ENCODE measurements around the gene STT3A. TPM values are rescaled to one million over a fixed set of nuclear protein-coding genes. Genes with fewer than 3 reads are reported as not detected.

Gene STT3A
- total RNA-seq, 1 donor from 2014 or later = 187 TPM

- peaks cover 2% of the 10 kb centered on the region for H3K36me3 ChIP-seq (ENCODE audit: control insufficient read depth, insufficient read depth, low read length)
- TF ChIP-seq CTCF (IDR thresholded peaks at IDR 0.05; ENCODE audit: insufficient read depth, low read length, poor library complexity, severe bottlenecking) = no peak
- DNase-seq (ENCODE audit: low read depth) = no peak
- H3K4me3 ChIP-seq (ENCODE audit: low read depth, low read length) = no peak overlapping the region
- no peaks in the 10 kb centered on the region for H3K27me3 ChIP-seq (ENCODE audit: control insufficient read depth, insufficient read depth, low read length)
Measured at GRCh38 chr11:125605417-125605816, 12.8 kb downstream of the STT3A start.

DNA sequence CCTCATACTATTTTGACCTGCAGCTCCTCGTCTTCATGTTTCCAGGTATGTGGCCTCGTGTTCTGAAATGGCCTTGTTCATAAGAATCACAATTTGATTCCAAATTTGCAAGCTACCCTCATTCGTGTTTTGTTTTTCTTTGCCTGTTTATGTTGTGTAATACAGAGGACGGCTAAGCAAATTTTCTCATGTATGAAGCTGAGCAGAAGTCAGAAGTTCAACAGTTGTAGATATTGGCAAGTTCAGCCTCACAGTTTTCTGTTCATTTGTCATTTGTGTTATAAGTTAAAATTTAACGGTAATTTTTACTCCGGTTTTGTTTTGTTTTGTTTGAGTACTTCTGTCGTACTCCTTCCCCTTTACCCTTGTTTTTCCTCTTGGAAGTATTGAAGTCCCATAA is 16.9 kb downstream of the STT3A start:
- H3K27me3 ChIP-seq (ENCODE audit: control insufficient read depth, insufficient read depth, low read length) = no peaks in the 10 kb centered on the region
- no peak overlapping the region for H3K4me3 ChIP-seq (ENCODE audit: low read depth, low read length)
- TF ChIP-seq CTCF (IDR thresholded peaks at IDR 0.05; ENCODE audit: insufficient read depth, low read length, poor library complexity, severe bottlenecking) = no peak
- H3K36me3 ChIP-seq (ENCODE audit: control insufficient read depth, insufficient read depth, low read length) = peaks cover 2% of the 10 kb centered on the region
- DNase-seq (ENCODE audit: low read depth) = no peak

DNA sequence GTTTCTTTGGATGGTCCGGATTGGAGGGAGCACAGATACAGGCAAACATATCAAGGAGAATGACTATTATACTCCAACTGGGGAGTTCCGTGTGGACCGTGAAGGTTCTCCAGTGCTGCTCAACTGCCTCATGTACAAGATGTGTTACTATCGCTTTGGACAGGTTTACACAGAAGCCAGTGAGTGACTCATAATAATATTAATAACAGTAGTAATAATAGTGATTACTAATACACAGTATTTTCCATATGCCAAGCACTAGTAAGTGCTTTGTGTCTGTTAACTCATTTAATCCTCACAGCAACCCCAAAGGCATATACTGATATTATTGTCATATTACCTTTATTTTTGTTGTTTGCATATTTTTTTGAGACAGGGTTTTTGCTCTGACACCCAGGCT is 25.7 kb downstream of the STT3A start:
- Histone ChIP-seq H3K27me3 (ENCODE audit: control insufficient read depth, insufficient read depth, low read length) (no peaks in the 10 kb centered on the region), H3K4me3 (ENCODE audit: low read depth, low read length) (no peak overlapping the region), H3K36me3 (ENCODE audit: control insufficient read depth, insufficient read depth, low read length) (no peaks in the 10 kb centered on the region)
- no peak for TF ChIP-seq CTCF (IDR thresholded peaks at IDR 0.05; ENCODE audit: insufficient read depth, low read length, poor library complexity, severe bottlenecking)
- DNase-seq (ENCODE audit: low read depth) = no peak

DNA sequence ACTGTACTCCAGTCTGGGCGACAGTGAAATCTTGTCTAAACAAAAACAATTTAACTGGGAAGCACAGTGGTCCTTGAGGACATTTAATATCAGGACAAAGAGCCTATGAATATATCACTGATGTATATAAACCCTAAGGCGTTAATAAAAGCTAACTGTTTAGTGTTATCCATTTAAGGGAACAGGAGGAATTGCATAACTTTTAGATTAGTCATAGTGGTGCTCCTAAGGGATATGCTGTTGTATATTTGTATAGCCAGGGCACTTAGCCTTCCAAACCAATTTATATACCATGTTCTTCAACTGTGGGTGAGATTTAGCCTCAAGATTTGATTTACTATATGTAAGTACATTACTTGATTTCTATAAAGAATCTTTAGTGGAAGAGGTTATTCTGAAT is 29.3 kb downstream of the STT3A start:
- no peak overlapping the region for H3K4me3 ChIP-seq (ENCODE audit: low read depth, low read length)
- no peak for DNase-seq (ENCODE audit: low read depth)
- no peaks in the 10 kb centered on the region for H3K36me3 ChIP-seq (ENCODE audit: control insufficient read depth, insufficient read depth, low read length)
- no peak for TF ChIP-seq CTCF (IDR thresholded peaks at IDR 0.05; ENCODE audit: insufficient read depth, low read length, poor library complexity, severe bottlenecking)
- no peaks in the 10 kb centered on the region for H3K27me3 ChIP-seq (ENCODE audit: control insufficient read depth, insufficient read depth, low read length)

- Histone ChIP-seq H3K27me3 (ENCODE audit: control insufficient read depth, insufficient read depth, low read length) (no peaks in the 10 kb centered on the region), H3K36me3 (ENCODE audit: control insufficient read depth, insufficient read depth, low read length) (no peaks in the 10 kb centered on the region), H3K4me3 (ENCODE audit: low read depth, low read length) (no peak overlapping the region)
- no peak for DNase-seq (ENCODE audit: low read depth)
- TF ChIP-seq CTCF (IDR thresholded peaks at IDR 0.05; ENCODE audit: insufficient read depth, low read length, poor library complexity, severe bottlenecking) = no peak
Measured at GRCh38 chr11:125623064-125623463, 30.4 kb downstream of the STT3A start.

DNA sequence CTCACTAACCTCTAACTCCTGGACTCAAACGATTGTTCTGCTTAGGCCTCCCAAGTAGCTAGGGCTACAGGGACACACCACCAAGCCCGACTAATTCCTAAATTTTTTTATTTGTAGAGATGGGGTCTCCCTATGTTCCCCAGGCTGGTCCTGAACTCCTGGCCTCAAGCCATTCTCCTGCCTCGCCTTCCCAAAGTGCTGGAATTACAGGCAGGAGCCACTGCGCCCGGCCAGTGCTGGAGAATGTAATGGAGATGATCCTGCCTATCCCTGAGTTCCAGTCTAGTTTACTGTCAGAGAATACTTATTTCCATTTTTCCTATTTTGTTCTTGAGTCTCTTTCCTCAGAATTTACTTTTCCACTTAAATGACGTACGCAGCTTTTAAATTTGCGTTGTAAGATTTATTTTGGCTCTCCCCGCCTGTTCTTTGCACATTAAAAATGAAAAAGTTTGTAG is 32.1 kb downstream of the STT3A start, which contains the start of gene CHEK1:
Gene CHEK1, plus strand, starts transcription at position 408 of the 458 bp plus-strand sequence. CDS start 1,606 bp downstream, outside the sequence.
- no peaks in the 10 kb centered on the region for H3K27me3 ChIP-seq (ENCODE audit: control insufficient read depth, insufficient read depth, low read length)
- TF ChIP-seq CTCF (IDR thresholded peaks at IDR 0.05; ENCODE audit: insufficient read depth, low read length, poor library complexity, severe bottlenecking) = no peak
- H3K36me3 ChIP-seq (ENCODE audit: control insufficient read depth, insufficient read depth, low read length) = no peaks in the 10 kb centered on the region
- DNase-seq (ENCODE audit: low read depth) = no peak
- H3K4me3 ChIP-seq (ENCODE audit: low read depth, low read length) = peak within 1 kb of the TSS; percentile 51
